Subcutaneous abdominal adipose tissue (tissue), 5 donors: ENCODE results near the gene TEX54.

Experiments used
- H3K27ac ChIP-seq: one replicate; pipeline ENCODE4 v1.7.0; 2013; ENCODE audit warnings: low read depth, mild to moderate bottlenecking, inconsistent platforms, low read length, moderate library complexity
- H3K27me3 ChIP-seq, 5 donors: one replicate each; pipeline ENCODE4 v1.7.0; 2013; ENCODE audit warnings: low read length in 5 of 5, inconsistent platforms in 1 of 5; ENCODE audit not compliant: control insufficient read depth in 5 of 5, insufficient read depth in 4 of 5
- H3K36me3 ChIP-seq, 5 donors: one replicate each; pipeline ENCODE4 v1.7.0; 2013; ENCODE audit warnings: low read length in 5 of 5; ENCODE audit not compliant: control insufficient read depth in 5 of 5, insufficient read depth in 5 of 5
- H3K4me1 ChIP-seq, 5 donors: one replicate each; pipeline ENCODE4 v1.7.0; 2013; ENCODE audit warnings: low read length in 5 of 5, mild to moderate bottlenecking in 3 of 5, moderate library complexity in 1 of 5; ENCODE audit not compliant: control insufficient read depth in 5 of 5, insufficient read depth in 5 of 5
- H3K4me3 ChIP-seq, 5 donors: one replicate each; pipeline ENCODE4 v1.7.0; 2013; ENCODE audit warnings: low read length in 5 of 5, low read depth in 1 of 5
- H3K9ac ChIP-seq, 5 donors: one replicate each; pipeline ENCODE4 v1.7.0; 2013; ENCODE audit warnings: low read length in 5 of 5, mild to moderate bottlenecking in 4 of 5, moderate library complexity in 3 of 5
- H3K9me3 ChIP-seq, 5 donors: one replicate each; pipeline ENCODE4 v1.7.0; 2013; ENCODE audit warnings: low read length in 5 of 5; ENCODE audit not compliant: control insufficient read depth in 5 of 5
- donor health status: healthy.
- donor health status: healthy.
- donor health status: healthy.
- donor health status: healthy.
- donor health status: healthy.

TEX54 gene

GRCh38 chr11:62789576-62789975, 43.1 kb downstream of the TEX54 start:
- no peaks in the 10 kb centered on the region for H3K9me3 ChIP-seq
- no peaks in the 10 kb centered on the region for H3K27me3 ChIP-seq
- peaks cover 16 to 56% (median 46%) of the 10 kb centered on the region in 5 donors for H3K4me1 ChIP-seq
- H3K4me3 ChIP-seq, result no peak overlapping the region
- peaks cover 4 to 39% (median 23%) of the 10 kb centered on the region in 5 donors for H3K36me3 ChIP-seq
- H3K9ac ChIP-seq, result peak overlapping the region in 1 of 5 donors; percentile 26
- H3K27ac ChIP-seq, result no peak overlapping the region

- Histone ChIP-seq H3K27ac (no peak overlapping the region), H3K9ac (no peak overlapping the region), H3K9me3 (no peaks in the 10 kb centered on the region), H3K27me3 (no peaks in the 10 kb centered on the region), H3K36me3 (peaks cover 0 to 34% (median 18%) of the 10 kb centered on the region in 5 donors), H3K4me1 (peaks cover 16 to 56% (median 46%) of the 10 kb centered on the region in 5 donors), H3K4me3 (peak overlapping the region in 1 of 5 donors; percentile 16)
Observed at GRCh38 chr11:62788991-62789390, 43.6 kb downstream of the TEX54 start.

GRCh38 chr11:62787005-62787759, 45.5 kb downstream of the TEX54 start, which contains the start of gene TMEM179B:
Gene TMEM179B, plus strand, starts transcription at chr11:62787402. Its CDS starts 30 bp downstream, at chr11:62787432.
- no peaks in the 10 kb centered on the region for H3K27me3 ChIP-seq
- H3K4me1 ChIP-seq, result peaks cover 14 to 51% (median 43%) of the 10 kb centered on the region in 5 donors
- peak within 1 kb of the TSS; percentile 77 to 99 (median 98) for H3K4me3 ChIP-seq
- H3K9me3 ChIP-seq, result no peaks in the 10 kb centered on the region
- H3K36me3 ChIP-seq, result peaks cover 0 to 26% (median 21%) of the 10 kb centered on the region in 5 donors
- peak within 1 kb of the TSS; percentile 90 for H3K27ac ChIP-seq
- peak within 1 kb of the TSS; percentile 66 to 90 (median 85) for H3K9ac ChIP-seq

- H3K4me1 ChIP-seq, result peaks cover 13 to 44% (median 38%) of the 10 kb centered on the region in 5 donors
- peaks cover 0 to 31% (median 28%) of the 10 kb centered on the region in 5 donors for H3K36me3 ChIP-seq
Observed at GRCh38 chr11:62786318-62787004, 46.2 kb downstream of the TEX54 start.

GRCh38 chr11:62782753-62783152, 49.9 kb downstream of the TEX54 start:
- H3K4me3 ChIP-seq, result no peak overlapping the region
- peaks cover 0 to 34% (median 25%) of the 10 kb centered on the region in 5 donors for H3K36me3 ChIP-seq

More at GRCh38 chr11:62786318-62787004, 46.2 kb downstream of the TEX54 start:
- Histone ChIP-seq H3K27me3 (no peaks in the 10 kb centered on the region), H3K27ac (peak overlapping the region; percentile 90), H3K9me3 (no peaks in the 10 kb centered on the region), H3K9ac (peak overlapping the region; percentile 66 to 90 (median 85)), H3K4me3 (peak overlapping the region; percentile 48 to 99 (median 87))

More at GRCh38 chr11:62782753-62783152, 49.9 kb downstream of the TEX54 start:
- Histone ChIP-seq H3K4me1 (peaks cover 5 to 14% (median 11%) of the 10 kb centered on the region in 5 donors), H3K9me3 (no peaks in the 10 kb centered on the region), H3K27me3 (no peaks in the 10 kb centered on the region), H3K27ac (no peak overlapping the region), H3K9ac (no peak overlapping the region)
